Measurements from ENCODE around the gene SYCE3. TPM values are rescaled to one million over a fixed set of nuclear protein-coding genes. Genes with fewer than 3 reads are reported as not detected.
A peak's percentile ranks its signal among the peaks of the same experiment; 100 is the strongest.

The SYCE3 gene
- total RNA-seq, 2 experiments from 2014 or later = not detected

GRCh38 chr22:50573491-50574382, 11.0 kb upstream of the SYCE3 start:
- no peak for ATAC-seq
- CTCF ChIA-PET = interaction anchor here (1.0 to 1.4 kb wide), 3 partner anchors 8 to 48 kb away, joined by 3 to 5 read pairs (median 4); partner anchors contain the start of genes CHKB and SCO2
- no peak for DNase-seq
- H3K4me3 Mint-ChIP-seq = no peak overlapping the region
- peaks cover 11% of the 10 kb centered on the region for H3K4me1 Mint-ChIP-seq (ENCODE audit: low read depth)
- POLR2A ChIA-PET = interaction anchor here (0.8 to 3.0 kb wide), 2 partner anchors 10 to 129 kb away, joined by 3 to 14 read pairs; partner anchors contain the start of gene SYCE3
- H3K27ac Mint-ChIP-seq = no peak overlapping the region
- no peaks in the 10 kb centered on the region for H3K27me3 Mint-ChIP-seq (ENCODE audit: low read depth)
- no peaks in the 10 kb centered on the region for H3K9me3 Mint-ChIP-seq (ENCODE audit: insufficient read depth)
- peaks cover 34% of the 10 kb centered on the region for H3K36me3 Mint-ChIP-seq (ENCODE audit: low read depth)

- no peak for DNase-seq
- peaks cover 34% of the 10 kb centered on the region for H3K36me3 Mint-ChIP-seq (ENCODE audit: low read depth)
- H3K4me3 Mint-ChIP-seq = no peak overlapping the region
- CTCF ChIA-PET = interaction anchor here (1.0 to 1.4 kb wide), 2 partner anchors 10 to 47 kb away, joined by 4 to 5 read pairs; partner anchors contain the start of genes CHKB and SCO2
- H3K27ac Mint-ChIP-seq = no peak overlapping the region
- POLR2A ChIA-PET = interaction anchor here (0.8 to 3.0 kb wide), 2 partner anchors 9 to 128 kb away, joined by 3 to 14 read pairs; partner anchors contain the start of gene SYCE3
- no peaks in the 10 kb centered on the region for H3K9me3 Mint-ChIP-seq (ENCODE audit: insufficient read depth)
- no peaks in the 10 kb centered on the region for H3K27me3 Mint-ChIP-seq (ENCODE audit: low read depth)
- H3K4me1 Mint-ChIP-seq (ENCODE audit: low read depth) = peaks cover 8% of the 10 kb centered on the region
- ATAC-seq = no peak
Observed at GRCh38 chr22:50572965-50573364, 10.2 kb upstream of the SYCE3 start.

GRCh38 chr22:50571264-50572175, 8.8 kb upstream of the SYCE3 start:
- ATAC-seq = no peak
- Mint-ChIP-seq H3K27ac (no peak overlapping the region), H3K9me3 (ENCODE audit: insufficient read depth) (no peaks in the 10 kb centered on the region), H3K4me1 (ENCODE audit: low read depth) (no peaks in the 10 kb centered on the region), H3K27me3 (ENCODE audit: low read depth) (no peaks in the 10 kb centered on the region), H3K4me3 (no peak overlapping the region), H3K36me3 (ENCODE audit: low read depth) (peaks cover 29% of the 10 kb centered on the region)
- CTCF ChIA-PET = interaction anchor here (1.4 kb wide), 1 partner anchor 11 kb away, joined by 5 read pairs; the partner anchor contains the start of gene CHKB
- POLR2A ChIA-PET = interaction anchor here (0.8 to 3.0 kb wide), 3 partner anchors 8 to 46 kb away, joined by 4 to 14 read pairs (median 5); partner anchors contain the start of genes SCO2 and SYCE3
- no peak for DNase-seq

- H3K4me3 Mint-ChIP-seq = no peak overlapping the region
- no peak overlapping the region for H3K27ac Mint-ChIP-seq
- peaks cover 28% of the 10 kb centered on the region for H3K36me3 Mint-ChIP-seq (ENCODE audit: low read depth)
- no peaks in the 10 kb centered on the region for H3K4me1 Mint-ChIP-seq (ENCODE audit: low read depth)
- no peaks in the 10 kb centered on the region for H3K27me3 Mint-ChIP-seq (ENCODE audit: low read depth)
- ChIA-PET POLR2A (interaction anchor here (0.6 kb wide), 1 partner anchor 454 kb away, joined by 3 read pairs; no protein-coding TSS in a partner anchor), CTCF (no interaction called here)
- DNase-seq = no peak
- no peaks in the 10 kb centered on the region for H3K9me3 Mint-ChIP-seq (ENCODE audit: insufficient read depth)
- no peak for ATAC-seq
Observed at GRCh38 chr22:50570861-50571260, 8.1 kb upstream of the SYCE3 start.

- H3K4me1 Mint-ChIP-seq (ENCODE audit: low read depth) = no peaks in the 10 kb centered on the region
- H3K4me3 Mint-ChIP-seq = no peak overlapping the region
- POLR2A ChIA-PET = interaction anchor here (0.6 to 1.6 kb wide), 3 partner anchors 25 to 453 kb away, joined by 3 to 7 read pairs (median 3); partner anchors contain the start of gene KLHDC7B
- H3K27me3 Mint-ChIP-seq (ENCODE audit: low read depth) = no peaks in the 10 kb centered on the region
- DNase-seq = no peak
- H3K36me3 Mint-ChIP-seq (ENCODE audit: low read depth) = peaks cover 28% of the 10 kb centered on the region
- H3K27ac Mint-ChIP-seq = no peak overlapping the region
- CTCF ChIA-PET = no interaction called here
- ATAC-seq = no peak
- no peaks in the 10 kb centered on the region for H3K9me3 Mint-ChIP-seq (ENCODE audit: insufficient read depth)
Observed at GRCh38 chr22:50569896-50570535, 7.3 kb upstream of the SYCE3 start.

- Mint-ChIP-seq H3K27me3 (ENCODE audit: low read depth) (peaks cover 5% of the 10 kb centered on the region), H3K4me3 (no peak overlapping the region), H3K9me3 (ENCODE audit: insufficient read depth) (no peaks in the 10 kb centered on the region), H3K27ac (no peak overlapping the region), H3K36me3 (ENCODE audit: low read depth) (peaks cover 28% of the 10 kb centered on the region), H3K4me1 (ENCODE audit: low read depth) (no peaks in the 10 kb centered on the region)
- CTCF ChIA-PET = no interaction called here
- ATAC-seq (no peak), DNase-seq (no peak)
- POLR2A ChIA-PET = interaction anchor here (0.8 to 1.6 kb wide), 2 partner anchors 24 to 30 kb away, joined by 3 to 7 read pairs; partner anchors contain the start of gene KLHDC7B
Observed at GRCh38 chr22:50569041-50569459, 6.3 kb upstream of the SYCE3 start.

GRCh38 chr22:50568626-50569025, 5.9 kb upstream of the SYCE3 start:
- Mint-ChIP-seq H3K9me3 (ENCODE audit: insufficient read depth) (no peaks in the 10 kb centered on the region), H3K27me3 (ENCODE audit: low read depth) (peaks cover 6% of the 10 kb centered on the region), H3K4me1 (ENCODE audit: low read depth) (peaks cover 3% of the 10 kb centered on the region), H3K4me3 (no peak overlapping the region), H3K27ac (no peak overlapping the region), H3K36me3 (ENCODE audit: low read depth) (peaks cover 28% of the 10 kb centered on the region)
- no peak for DNase-seq
- no peak for ATAC-seq
- POLR2A ChIA-PET = no interaction called here
- CTCF ChIA-PET = no interaction called here

GRCh38 chr22:50567721-50568252, 5.1 kb upstream of the SYCE3 start:
- peaks cover 28% of the 10 kb centered on the region for H3K36me3 Mint-ChIP-seq (ENCODE audit: low read depth)
- DNase-seq (no peak), ATAC-seq (no peak)
- no peak overlapping the region for H3K4me3 Mint-ChIP-seq
- no peak overlapping the region for H3K27ac Mint-ChIP-seq
- H3K27me3 Mint-ChIP-seq (ENCODE audit: low read depth) = peaks cover 6% of the 10 kb centered on the region
- CTCF ChIA-PET = no interaction called here
- POLR2A ChIA-PET = no interaction called here
- H3K4me1 Mint-ChIP-seq (ENCODE audit: low read depth) = peaks cover 11% of the 10 kb centered on the region
- no peaks in the 10 kb centered on the region for H3K9me3 Mint-ChIP-seq (ENCODE audit: insufficient read depth)

- H3K9me3 Mint-ChIP-seq (ENCODE audit: insufficient read depth) = no peaks in the 10 kb centered on the region
- ATAC-seq = no peak
- POLR2A ChIA-PET = interaction anchor here (1.2 to 3.3 kb wide), 6 partner anchors 9 to 39 kb away, joined by 3 to 58 read pairs (median 13); partner anchors contain the start of genes SCO2 and TYMP
- peaks cover 13% of the 10 kb centered on the region for H3K36me3 Mint-ChIP-seq (ENCODE audit: low read depth)
- peaks cover 19% of the 10 kb centered on the region for H3K4me1 Mint-ChIP-seq (ENCODE audit: low read depth)
- no peak overlapping the region for H3K27ac Mint-ChIP-seq
- no peak for DNase-seq
- peaks cover 11% of the 10 kb centered on the region for H3K27me3 Mint-ChIP-seq (ENCODE audit: low read depth)
- H3K4me3 Mint-ChIP-seq = peak overlapping the region; percentile 10
- CTCF ChIA-PET = interaction anchor here (1.4 to 4.2 kb wide), 8 partner anchors 15 to 57 kb away, joined by 3 to 57 read pairs (median 12); partner anchors contain the start of genes KLHDC7B and SCO2
Observed at GRCh38 chr22:50564289-50564688, 1.6 kb upstream of the SYCE3 start.

- DNase-seq (no peak), ATAC-seq (no peak)
- ChIA-PET POLR2A (interaction anchor here (0.6 to 3.3 kb wide), 17 partner anchors 10 to 58 kb away, joined by 3 to 58 read pairs (median 6); partner anchors contain the start of genes CHKB, CPT1B, KLHDC7B and LMF2), CTCF (interaction anchor here (0.7 to 4.2 kb wide), 22 partner anchors 10 to 113 kb away, joined by 3 to 57 read pairs (median 7); partner anchors contain the start of genes CHKB, KLHDC7B, LMF2 and NCAPH2)
- H3K4me3 Mint-ChIP-seq = peak overlapping the region; percentile 91
- H3K27me3 Mint-ChIP-seq (ENCODE audit: low read depth) = peaks cover 14% of the 10 kb centered on the region
- peaks cover 6% of the 10 kb centered on the region for H3K36me3 Mint-ChIP-seq (ENCODE audit: low read depth)
- peak overlapping the region; percentile 85 for H3K27ac Mint-ChIP-seq
- no peaks in the 10 kb centered on the region for H3K9me3 Mint-ChIP-seq (ENCODE audit: insufficient read depth)
- H3K4me1 Mint-ChIP-seq (ENCODE audit: low read depth) = peaks cover 19% of the 10 kb centered on the region
Observed at GRCh38 chr22:50563413-50564160, 868 bp upstream of the SYCE3 start.

Data from activated CD8-positive, alpha-beta T cell treated with anti-CD3 and anti-CD28 coated beads, Interleukin-2, amount 10 ng/mL, durations not matched to agents 7 days and 5 days (primary cell).